Heart left ventricle (tissue), 16 donors: Measurements from ENCODE around the gene SLC9C2. TPM values are rescaled to one million over a fixed set of nuclear protein-coding genes. Genes with fewer than 3 reads are reported as not detected.

ENCODE experiments used
- ATAC-seq, 4 donors: fragments of 200-7000 bp; cut with Tn5 transposase; one replicate each; pipeline ENCODE4 v1.9.1; 2020 to 2022; ENCODE audit warnings: moderate library complexity in 4 of 4, mild to moderate bottlenecking in 3 of 4, moderate number of reproducible peaks in 1 of 4
- DNase-seq, 5 donors: peaks; one replicate each; pipeline ENCODE4 v3.0.0-alpha.2; 2020
- H3K27ac ChIP-seq, 12 donors: fragments of 200-600 bp; sonication (generic) in 4 of 12; one replicate each; pipeline versions ENCODE4 v1.5.0 to v1.8.0; 2016 to 2022; ENCODE audit warnings: mild to moderate bottlenecking in 2 of 12
- H3K27me3 ChIP-seq, 9 donors: fragments of 200-600 bp; sonication (generic) in 2 of 9; one replicate each; pipeline versions ENCODE4 v1.5.1 to v1.8.0; 2016 to 2022; ENCODE audit warnings: mild to moderate bottlenecking in 3 of 9
- H3K36me3 ChIP-seq, 9 donors: fragments of 200-600 bp; sonication (generic) in 2 of 9; one replicate each; pipeline versions ENCODE4 v1.5.0 to v1.8.0; 2018 to 2022; ENCODE audit warnings: mild to moderate bottlenecking in 2 of 9
- H3K4me1 ChIP-seq, 12 donors: fragments of 200-600 bp; sonication (generic) in 4 of 12; one replicate each; pipeline versions ENCODE4 v1.5.0 to v1.8.0; 2016 to 2022; ENCODE audit warnings: mild to moderate bottlenecking in 3 of 12
- H3K4me3 ChIP-seq, 12 donors: fragments of 200-600 bp; sonication (generic) in 4 of 12; one replicate each; pipeline versions ENCODE4 v1.5.0 to v1.8.0; 2017 to 2022; ENCODE audit warnings: mild to moderate bottlenecking in 9 of 12, moderate library complexity in 4 of 12
- H3K9me3 ChIP-seq, 12 donors: fragments of 200-600 bp; sonication (generic) in 4 of 12; one replicate each; pipeline versions ENCODE4 v1.5.0 to v1.8.0; 2016 to 2022; ENCODE audit warnings: mild to moderate bottlenecking in 1 of 12
- POLR2A ChIP-seq, 2 donors: fragments of 450-650 bp; IDR thresholded peaks; one replicate each; pipeline ENCODE4 v1.6.1; 2017; ENCODE audit warnings: antibody characterized with exemption in 2 of 2, mild to moderate bottlenecking in 2 of 2, moderate library complexity in 2 of 2
- WGBS, 4 donors: extraction: QIAGEN DNeasy Blood & Tissue Kit in 2 of 4; methylation state at CpG; one replicate each; pipeline versions ENCODE4 v1.1.5 to v1.1.7; 2013 to 2018; 5-methylcytosine and 5-hydroxymethylcytosine counted together
- intact Hi-C, 10 donors: fragments of 100-400 bp; cut with DNase I; formaldehyde crosslinking; loops; one replicate each; pipeline versions ENCODE4 v1.11.1 to v1.14.2; 2022
- polyA plus RNA-seq, 2 donors: library from polyadenylated mRNA; stranded (reverse); fragments of 200-250 nt; gene quantifications; one replicate each; pipeline ENCODE4 v1.2.3, GENCODE V29; 2013
- total RNA-seq, 9 donors: library from RNA; depleted of rRNA in 2 of 9; stranded (reverse); fragments of >200 nt in 2 of 9; fragmentation: NEBNext Ultra II Directional in 3 of 9; extraction: Animal tissue kit (Norgen Biotek cat#: 25700) in 3 of 9; gene quantifications; one replicate each; pipeline versions ENCODE4 v1.1.0 to v1.2.4, GENCODE V29; 2016 to 2023
- TF ChIP-seq, protein P1 (sequence below), 12 donors: fragments of 200-600 bp; sonication (generic) in 4 of 12; IDR thresholded peaks; one replicate each; pipeline versions ENCODE4 v1.5.0 to v1.8.0; 2018 to 2022; ENCODE audit warnings: antibody characterized with exemption in 12 of 12, mild to moderate bottlenecking in 5 of 12
- donor health status: ischemic (EF 13 %, LVEDD 7.1; RV severe dilation, severe dysfunction).
- donor health status: healthy with polysubstance abuse.
- donor health status: DM: no; HTN: yes; CAD: no.
- donor health status: DM: no; HTN: no; CAD: no.
- donor health status: ischemic (EF 25% LVEDD 6.9; RV normal size, moderate dysfunction).
- donor health status: ischemic (EF 25% LVEDD 5.7; RV mildly dilated, moderate dysfunction).
- donor health status: healthy.
- donor health status: DM: yes; HTN: yes; CAD: no.
- donor health status: ischemic (EF 35%, LVEDD 5.7; RV mildly dilated, moderate dysfunction).
- donor health status: nonischemic (EF 11% LVEDD 7.7; RV severe dilation, severe dysfunction).
- donor health status: DM: yes; HTN: yes; CAD: no.
- donor health status: PGD.
- donor health status: ischemic (EF 29% LVEDD 5.4; RV normal size, mild dysfunction).
- donor health status: nonischemic (EF 23%, LVEDD 6.1; RV moderate dilation, normal function).

SLC9C2 gene
- total and polyA plus RNA-seq, 11 donors, result 0.09 to 1.8 (median 0.17) TPM; not detected in 8

DNA sequence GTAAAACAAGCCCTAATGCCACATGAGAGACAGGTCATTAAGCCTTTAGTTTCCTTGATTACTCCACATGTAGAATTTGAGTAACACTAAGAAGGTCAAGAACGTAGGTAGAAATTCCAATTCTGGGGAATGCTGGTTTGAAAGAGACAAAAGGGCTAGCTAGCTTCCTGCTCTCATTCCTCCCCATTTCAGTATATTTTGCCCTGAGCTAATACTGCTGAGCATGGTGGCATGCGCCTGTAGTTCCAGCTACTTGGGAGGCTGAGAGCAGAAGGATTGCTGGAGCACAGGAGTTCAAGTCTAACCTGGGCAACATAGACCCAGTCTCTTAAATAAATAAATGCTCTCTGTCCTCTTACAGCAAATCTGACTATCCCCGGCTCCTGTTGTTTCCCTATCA is 112.9 kb downstream of the SLC9C2 start:
- Histone ChIP-seq H3K27me3 (no peaks in the 10 kb centered on the region), H3K9me3 (no peaks in the 10 kb centered on the region), H3K4me1 (no peaks in the 10 kb centered on the region), H3K36me3 (peaks cover 0 to 59% (median 51%) of the 10 kb centered on the region in 9 donors), H3K27ac (no peak overlapping the region), H3K4me3 (no peak overlapping the region)
- DNase-seq, result no peak
- peak in 1 of 4 donors; percentile 18 for ATAC-seq
- intact Hi-C loops, result no loop called here
- 93 to 99% (median 95%) methylated on average over 3 of the region's 3 CpGs for WGBS, 4 donors
- TF ChIP-seq, protein P1, sequence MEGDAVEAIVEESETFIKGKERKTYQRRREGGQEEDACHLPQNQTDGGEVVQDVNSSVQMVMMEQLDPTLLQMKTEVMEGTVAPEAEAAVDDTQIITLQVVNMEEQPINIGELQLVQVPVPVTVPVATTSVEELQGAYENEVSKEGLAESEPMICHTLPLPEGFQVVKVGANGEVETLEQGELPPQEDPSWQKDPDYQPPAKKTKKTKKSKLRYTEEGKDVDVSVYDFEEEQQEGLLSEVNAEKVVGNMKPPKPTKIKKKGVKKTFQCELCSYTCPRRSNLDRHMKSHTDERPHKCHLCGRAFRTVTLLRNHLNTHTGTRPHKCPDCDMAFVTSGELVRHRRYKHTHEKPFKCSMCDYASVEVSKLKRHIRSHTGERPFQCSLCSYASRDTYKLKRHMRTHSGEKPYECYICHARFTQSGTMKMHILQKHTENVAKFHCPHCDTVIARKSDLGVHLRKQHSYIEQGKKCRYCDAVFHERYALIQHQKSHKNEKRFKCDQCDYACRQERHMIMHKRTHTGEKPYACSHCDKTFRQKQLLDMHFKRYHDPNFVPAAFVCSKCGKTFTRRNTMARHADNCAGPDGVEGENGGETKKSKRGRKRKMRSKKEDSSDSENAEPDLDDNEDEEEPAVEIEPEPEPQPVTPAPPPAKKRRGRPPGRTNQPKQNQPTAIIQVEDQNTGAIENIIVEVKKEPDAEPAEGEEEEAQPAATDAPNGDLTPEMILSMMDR (IDR thresholded peaks at IDR 0.05), result no peak
- TF ChIP-seq POLR2A (IDR thresholded peaks at IDR 0.05), result no peak

DNA sequence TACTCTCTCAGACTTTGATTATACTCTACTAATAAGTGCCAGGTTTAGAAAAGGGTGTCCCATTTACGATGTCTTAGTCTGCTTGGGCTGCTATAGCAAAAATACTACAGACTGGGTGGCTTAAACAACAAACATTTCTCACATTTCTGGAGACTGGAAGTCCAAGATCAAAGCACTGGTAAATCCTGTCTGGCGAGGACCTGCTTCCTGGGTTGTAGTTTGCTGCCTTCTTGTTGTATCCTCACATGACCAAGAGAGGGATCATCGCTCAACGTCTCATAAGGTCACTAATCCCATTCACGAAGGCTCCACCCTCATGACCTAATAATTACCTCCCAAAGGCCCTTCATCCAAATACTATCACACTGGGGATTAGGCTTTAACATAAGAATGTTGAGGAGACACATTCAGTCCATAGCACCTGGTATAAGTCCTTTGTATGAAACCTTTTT is 113.7 kb downstream of the SLC9C2 start:
- Histone ChIP-seq H3K4me1 (no peaks in the 10 kb centered on the region), H3K9me3 (no peaks in the 10 kb centered on the region), H3K36me3 (peaks cover 0 to 66% (median 58%) of the 10 kb centered on the region in 9 donors), H3K4me3 (no peak overlapping the region), H3K27me3 (no peaks in the 10 kb centered on the region), H3K27ac (no peak overlapping the region)
- no peak for TF ChIP-seq POLR2A (IDR thresholded peaks at IDR 0.05)
- TF ChIP-seq, protein P1 (IDR thresholded peaks at IDR 0.05), result no peak
- ATAC-seq, result peak in 1 of 4 donors; percentile 13
- intact Hi-C loops, result no loop called here
- WGBS, 4 donors, result 82 to 95% (median 86%) methylated on average over 5 of the region's 5 CpGs
- DNase-seq, result no peak

DNA sequence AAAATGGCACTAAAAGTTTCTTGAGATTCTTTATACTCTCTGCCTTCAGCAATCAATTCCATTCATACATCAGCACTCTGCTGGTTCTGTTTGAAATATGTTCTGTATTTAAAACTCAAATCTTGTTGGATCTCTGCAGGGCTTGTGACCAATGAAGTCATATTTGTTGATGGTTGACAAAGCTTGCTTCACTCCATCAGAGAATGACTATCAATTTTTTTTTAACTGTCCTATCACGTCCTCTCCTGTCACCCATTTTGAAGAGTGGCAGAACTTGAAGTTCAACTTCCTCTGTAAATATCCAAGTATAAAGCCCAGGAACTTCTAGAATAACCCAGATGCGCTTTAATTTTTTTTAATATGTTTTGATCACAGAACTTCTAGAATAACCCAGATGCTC is 114.9 kb downstream of the SLC9C2 start:
- intact Hi-C loops, result no loop called here
- no peak overlapping the region for H3K27ac ChIP-seq
- TF ChIP-seq, protein P1 (IDR thresholded peaks at IDR 0.05), result no peak
- TF ChIP-seq POLR2A (IDR thresholded peaks at IDR 0.05), result no peak
- H3K4me3 ChIP-seq, result no peak overlapping the region
- ATAC-seq, result no peak
- no peaks in the 10 kb centered on the region for H3K4me1 ChIP-seq
- H3K36me3 ChIP-seq, result peaks cover 0 to 78% (median 70%) of the 10 kb centered on the region in 9 donors
- H3K9me3 ChIP-seq, result no peaks in the 10 kb centered on the region
- no peaks in the 10 kb centered on the region for H3K27me3 ChIP-seq
- no peak for DNase-seq
- WGBS, 4 donors, result 77 to 80% (median 78%) methylated on average over 2 of the region's 2 CpGs

DNA sequence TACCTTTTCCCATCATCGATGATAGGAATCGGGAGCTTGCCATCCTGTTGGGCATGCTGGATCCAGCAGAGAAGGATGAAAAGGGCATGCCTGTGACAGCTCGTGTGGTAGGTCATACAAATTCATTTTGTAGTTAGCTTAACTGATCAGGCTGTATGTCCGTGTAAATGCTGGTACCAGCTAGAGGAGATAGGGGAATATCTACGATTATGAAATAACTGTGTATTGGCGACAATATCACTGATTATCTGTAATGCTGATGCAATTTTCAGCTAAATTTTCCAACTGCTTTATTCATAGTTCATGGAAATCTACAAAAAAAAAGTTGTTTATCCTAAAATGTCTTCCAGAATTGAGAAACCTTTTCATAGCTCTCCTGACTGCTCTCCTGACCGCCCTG is 117.5 kb downstream of the SLC9C2 start:
- DNase-seq, result no peak
- H3K36me3 ChIP-seq, result peaks cover 0 to 100% (median 96%) of the 10 kb centered on the region in 9 donors
- WGBS, 4 donors, result 86 to 94% (median 91%) methylated on average over 7 of the region's 7 CpGs
- H3K27ac ChIP-seq, result no peak overlapping the region
- H3K4me1 ChIP-seq, result peaks cover 0 to 18% (median 7%) of the 10 kb centered on the region in 12 donors
- H3K4me3 ChIP-seq, result no peak overlapping the region
- no peaks in the 10 kb centered on the region for H3K9me3 ChIP-seq
- ATAC-seq, result no peak
- TF ChIP-seq POLR2A (IDR thresholded peaks at IDR 0.05), result no peak
- TF ChIP-seq, protein P1 (IDR thresholded peaks at IDR 0.05), result no peak
- intact Hi-C loops, result no loop called here
- no peaks in the 10 kb centered on the region for H3K27me3 ChIP-seq
